Posterior cingulate gyrus (tissue), 11 donors: ENCODE results near the gene EMC8.
A peak's percentile ranks its signal among the peaks of the same experiment; 100 is the strongest.

Source experiments
- DNase-seq, 10 donors: peaks; one replicate each; pipeline versions ENCODE4 v3.0.0 to v3.0.0-alpha.2; 2020 to 2021; ENCODE audit warnings: mixed read lengths in 3 of 10
- intact Hi-C: fragments of 100-400 bp; cut with DNase I; formaldehyde crosslinking; loops from one replicate; pipeline ENCODE4 v1.15.1; 2023

Gene EMC8

GRCh38 chr16:85763616-85764015, 35.7 kb downstream of the EMC8 start:
- no peak for DNase-seq
- intact Hi-C loops = no loop called here

GRCh38 chr16:85762970-85763369, 36.4 kb downstream of the EMC8 start:
- intact Hi-C loops = no loop called here
- no peak for DNase-seq

- no peak for DNase-seq
- intact Hi-C loops = no loop called here
Measured at GRCh38 chr16:85761861-85762260, 37.5 kb downstream of the EMC8 start.

- intact Hi-C loops = no loop called here
- DNase-seq = no peak
Measured at GRCh38 chr16:85759631-85760419, 39.5 kb downstream of the EMC8 start.

- DNase-seq = no peak
- intact Hi-C loops = no loop called here
Measured at GRCh38 chr16:85759136-85759535, 40.2 kb downstream of the EMC8 start.

GRCh38 chr16:85757341-85757822, 42.0 kb downstream of the EMC8 start:
- DNase-seq = no peak
- intact Hi-C loops = no loop called here

GRCh38 chr16:85755929-85756768, 43.2 kb downstream of the EMC8 start:
- intact Hi-C loops = no loop called here

GRCh38 chr16:85754413-85754812, 44.9 kb downstream of the EMC8 start:
- no peak for DNase-seq
- intact Hi-C loops = no loop called here

More at GRCh38 chr16:85755929-85756768, 43.2 kb downstream of the EMC8 start:
- DNase-seq = no peak

GRCh38 chr16:85753976-85754375, 45.4 kb downstream of the EMC8 start:
- DNase-seq = no peak
- intact Hi-C loops = no loop called here

- intact Hi-C loops = no loop called here
- no peak for DNase-seq
Measured at GRCh38 chr16:85753559-85753958, 45.8 kb downstream of the EMC8 start.

- no peak for DNase-seq
- intact Hi-C loops = no loop called here
Measured at GRCh38 chr16:85752511-85753420, 46.6 kb downstream of the EMC8 start.

- DNase-seq = no peak
- intact Hi-C loops = no loop called here
Measured at GRCh38 chr16:85751698-85752501, 47.4 kb downstream of the EMC8 start.

- intact Hi-C loops = no loop called here
- DNase-seq = peak in 1 of 10 donors; percentile 18
Measured at GRCh38 chr16:85750827-85751697, 48.3 kb downstream of the EMC8 start, which contains the start of gene C16orf74. C16orf74 (minus strand) TSS chr16:85751096; CDS start chr16:85735217, 15,879 bp downstream.

- DNase-seq = peak in 2 of 10 donors; percentile 13 to 83
- intact Hi-C loops = no loop called here
Measured at GRCh38 chr16:85750146-85750826, 49.1 kb downstream of the EMC8 start.

GRCh38 chr16:85749771-85750145, 49.6 kb downstream of the EMC8 start:
- no peak for DNase-seq

GRCh38 chr16:85746460-85747215, 52.7 kb downstream of the EMC8 start:
- intact Hi-C loops = no loop called here
- DNase-seq = no peak

More at GRCh38 chr16:85749771-85750145, 49.6 kb downstream of the EMC8 start:
- intact Hi-C loops = no loop called here
